GM12873 (cell line): ENCODE measurements around the gene DNAJA3.

Experiments used
- CTCF ChIP-seq: IDR thresholded peaks from 2 replicates; pipeline ENCODE4 v1.5.1; 2012; ENCODE audit warnings: low read depth, mild to moderate bottlenecking, moderate library complexity, low read length, control low read depth; ENCODE audit not compliant: insufficient read depth; ENCODE audit errors: missing control alignments

Gene DNAJA3

GRCh38 chr16:4385066-4385788, 40.4 kb upstream of the DNAJA3 start:
- no peak for TF ChIP-seq CTCF

GRCh38 chr16:4385789-4386450, 39.7 kb upstream of the DNAJA3 start:
- no peak for TF ChIP-seq CTCF

- no peak for TF ChIP-seq CTCF
Observed at GRCh38 chr16:4386451-4386805, 39.2 kb upstream of the DNAJA3 start.

- TF ChIP-seq CTCF: no peak
Observed at GRCh38 chr16:4386951-4387565, 38.6 kb upstream of the DNAJA3 start.

- no peak for TF ChIP-seq CTCF
Observed at GRCh38 chr16:4387781-4388180, 37.9 kb upstream of the DNAJA3 start.

GRCh38 chr16:4388271-4389021, 37.2 kb upstream of the DNAJA3 start:
- TF ChIP-seq CTCF: no peak

GRCh38 chr16:4389051-4389955, 36.4 kb upstream of the DNAJA3 start:
- no peak for TF ChIP-seq CTCF
